ENCODE results near the gene CARS1. TPM values are rescaled to one million over a fixed set of nuclear protein-coding genes. Genes with fewer than 3 reads are reported as not detected.

Gene CARS1
- total RNA-seq, 1 donor from 2014 or later: 26.0 TPM

- H3K4me3 ChIP-seq: peak overlapping the region; percentile 21 to 75
- peaks cover 55% of the 10 kb centered on the region for H3K4me1 ChIP-seq
- intact Hi-C loops (cut with DNase I): no loop called here
Observed at GRCh38 chr11:2989006-2989405, 68.2 kb downstream of the CARS1 start.

DNA sequence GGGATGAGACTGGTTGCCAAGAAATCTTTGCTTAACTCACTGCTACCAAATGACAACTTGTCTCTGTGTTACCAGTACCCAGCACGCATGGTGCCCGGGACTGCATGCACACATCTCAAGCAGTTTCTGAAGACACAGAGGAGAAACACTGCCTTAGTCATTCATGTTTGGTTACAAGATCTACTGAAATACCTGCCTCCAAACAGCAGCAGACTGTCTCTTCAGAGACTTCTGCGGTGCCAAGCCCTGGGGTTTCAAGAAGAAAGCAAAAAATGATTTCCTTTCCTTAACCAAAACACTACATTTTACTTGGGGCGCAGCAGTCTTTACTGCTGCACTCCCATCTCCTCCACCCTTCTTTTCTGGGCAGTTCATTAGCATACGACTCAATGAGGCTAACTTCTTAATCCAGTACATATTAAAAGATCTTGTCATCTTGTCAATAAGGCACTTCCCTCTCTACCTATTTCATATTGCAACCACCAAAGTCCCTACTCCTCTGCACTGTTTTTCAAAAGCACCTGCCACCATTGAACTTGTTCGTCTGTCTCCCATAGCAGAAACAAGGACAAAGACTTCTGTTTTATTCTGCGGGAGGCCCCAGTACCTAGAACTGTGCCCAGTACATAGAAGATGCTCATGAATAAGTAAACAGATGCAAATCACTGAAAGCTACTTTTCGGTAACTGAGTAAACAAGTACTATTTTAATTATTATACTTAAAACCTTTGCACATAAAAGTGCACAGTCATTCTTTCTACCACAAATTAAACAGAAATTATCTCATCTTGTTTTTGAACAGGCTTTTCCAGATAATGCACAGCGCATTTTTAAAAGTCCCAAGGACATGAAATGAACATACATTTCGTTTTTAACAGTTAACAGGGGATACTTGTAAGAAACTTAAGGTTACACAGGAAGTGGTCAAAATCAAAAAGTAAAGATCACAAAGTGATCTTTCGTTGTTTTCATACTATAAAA lies 69.1 kb downstream of the CARS1 start:
- no peaks in the 10 kb centered on the region for H3K36me3 ChIP-seq
- no peaks in the 10 kb centered on the region for H3K9me3 ChIP-seq
- H3K4me1 ChIP-seq: peaks cover 62% of the 10 kb centered on the region
- TF ChIP-seq CTCF (IDR thresholded peaks at IDR 0.05) (no peak), POLR2A (IDR thresholded peaks at IDR 0.05) (no peak), POLR2AphosphoS5 (IDR thresholded peaks at IDR 0.05; ENCODE audit: insufficient read depth in 1 of 2, low read depth in 1 of 2) (no peak)
- intact Hi-C loops (cut with DNase I): no loop called here
- peak overlapping the region in 1 of 2 donors; percentile 3 for H3K4me3 ChIP-seq
- no peaks in the 10 kb centered on the region for H3K27me3 ChIP-seq
- no peak for DNase-seq (ENCODE audit: extremely low spot score in 2 of 2)
- peak overlapping the region; percentile 33 for H3K27ac ChIP-seq

More at GRCh38 chr11:2989006-2989405, 68.2 kb downstream of the CARS1 start:
- Histone ChIP-seq H3K27ac (peak overlapping the region; percentile 27), H3K36me3 (no peaks in the 10 kb centered on the region), H3K9me3 (no peaks in the 10 kb centered on the region), H3K27me3 (no peaks in the 10 kb centered on the region)
- no peak for TF ChIP-seq CTCF (IDR thresholded peaks at IDR 0.05)
- no peak for TF ChIP-seq POLR2AphosphoS5 (IDR thresholded peaks at IDR 0.05; ENCODE audit: insufficient read depth in 1 of 2, low read depth in 1 of 2)
- TF ChIP-seq POLR2A (IDR thresholded peaks at IDR 0.05): no peak
- no peak for DNase-seq (ENCODE audit: extremely low spot score in 2 of 2)

GRCh38 chr11:2983908-2984307 lies 73.3 kb downstream of the CARS1 start:
- no peak for TF ChIP-seq CTCF (IDR thresholded peaks at IDR 0.05)
- no peak for TF ChIP-seq POLR2AphosphoS5 (IDR thresholded peaks at IDR 0.05; ENCODE audit: insufficient read depth in 1 of 2, low read depth in 1 of 2)
- TF ChIP-seq POLR2A (IDR thresholded peaks at IDR 0.05): no peak
- DNase-seq (ENCODE audit: extremely low spot score in 2 of 2): no peak
- Histone ChIP-seq H3K9me3 (no peaks in the 10 kb centered on the region), H3K36me3 (peaks cover 0 to 4% of the 10 kb centered on the region in 2 donors), H3K4me3 (no peak overlapping the region), H3K4me1 (peaks cover 56% of the 10 kb centered on the region), H3K27me3 (no peaks in the 10 kb centered on the region), H3K27ac (no peak overlapping the region)
- intact Hi-C loops (cut with DNase I): no loop called here

GRCh38 chr11:2982214-2982613 lies 75.0 kb downstream of the CARS1 start:
- H3K9me3 ChIP-seq: no peaks in the 10 kb centered on the region
- H3K27me3 ChIP-seq: no peaks in the 10 kb centered on the region
- H3K27ac ChIP-seq: no peak overlapping the region
- no peak overlapping the region for H3K4me3 ChIP-seq
- intact Hi-C loops (cut with DNase I): no loop called here
- DNase-seq (ENCODE audit: extremely low spot score in 2 of 2): no peak
- peaks cover 39% of the 10 kb centered on the region for H3K4me1 ChIP-seq
- H3K36me3 ChIP-seq: peaks cover 0 to 17% of the 10 kb centered on the region in 2 donors
- TF ChIP-seq POLR2AphosphoS5 (IDR thresholded peaks at IDR 0.05; ENCODE audit: insufficient read depth in 1 of 2, low read depth in 1 of 2): no peak
- TF ChIP-seq CTCF (IDR thresholded peaks at IDR 0.05): no peak
- TF ChIP-seq POLR2A (IDR thresholded peaks at IDR 0.05): no peak

DNA sequence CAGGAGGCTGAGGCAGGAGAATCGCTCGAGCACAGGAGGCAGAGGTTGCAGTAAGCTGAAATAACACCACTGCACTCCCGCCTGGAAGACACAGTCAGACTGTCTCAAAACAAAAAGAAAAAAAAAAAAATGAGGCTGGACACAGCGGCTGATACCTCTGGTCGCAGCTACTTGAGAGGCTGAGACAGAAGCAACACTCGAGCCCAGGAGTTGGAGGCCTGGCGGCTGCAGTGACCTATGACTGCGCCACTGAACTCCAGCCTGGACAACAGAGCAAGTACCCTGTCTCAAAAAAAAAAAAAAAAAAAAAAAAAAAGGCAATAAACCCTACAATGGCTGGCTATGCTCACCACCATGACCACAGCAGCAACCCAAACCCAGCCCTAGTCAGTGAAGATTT lies 76.1 kb downstream of the CARS1 start:
- Histone ChIP-seq H3K4me1 (peaks cover 35% of the 10 kb centered on the region), H3K27ac (no peak overlapping the region), H3K36me3 (peaks cover 0 to 27% of the 10 kb centered on the region in 2 donors), H3K9me3 (no peaks in the 10 kb centered on the region), H3K27me3 (no peaks in the 10 kb centered on the region), H3K4me3 (no peak overlapping the region)
- DNase-seq (ENCODE audit: extremely low spot score in 2 of 2): no peak
- intact Hi-C loops (cut with DNase I): no loop called here
- TF ChIP-seq POLR2AphosphoS5 (IDR thresholded peaks at IDR 0.05; ENCODE audit: insufficient read depth in 1 of 2, low read depth in 1 of 2) (no peak), POLR2A (IDR thresholded peaks at IDR 0.05) (no peak)

All from vagina (tissue), 2 donors.